Left lung (tissue), 10 donors: ENCODE data around the gene SLC24A5. TPM values are rescaled to one million over a fixed set of nuclear protein-coding genes. Genes with fewer than 3 reads are reported as not detected.

Source experiments
- ATAC-seq: fragments of 200-7000 bp; cut with Tn5 transposase; one replicate; pipeline ENCODE4 v1.9.1; 2020; ENCODE audit warnings: moderate library complexity
- DNase-seq, 4 donors: peaks; one replicate each; pipeline ENCODE4 v3.0.0-alpha.2; 2013 to 2020
- H3K27ac ChIP-seq, 2 donors: fragments of 200-600 bp; sonication (generic) in 1 of 2; one replicate each; pipeline versions ENCODE4 v1.5.0 to v1.8.0; 2020 to 2021
- H3K27me3 ChIP-seq, 2 donors: fragments of 200-600 bp; sonication (generic) in 1 of 2; one replicate each; pipeline versions ENCODE4 v1.5.0 to v1.8.0; 2020 to 2021
- H3K36me3 ChIP-seq, 2 donors: fragments of 200-600 bp; sonication (generic) in 1 of 2; one replicate each; pipeline versions ENCODE4 v1.5.0 to v1.8.0; 2020 to 2021
- H3K4me1 ChIP-seq, 2 donors: fragments of 200-600 bp; one replicate each; pipeline ENCODE4 v1.8.0; 2021
- H3K4me3 ChIP-seq, 2 donors: fragments of 200-600 bp; sonication (generic) in 1 of 2; one replicate each; pipeline versions ENCODE4 v1.5.0 to v1.8.0; 2020 to 2021; ENCODE audit warnings: mild to moderate bottlenecking in 1 of 2
- H3K9me3 ChIP-seq, 2 donors: fragments of 200-600 bp; sonication (generic) in 1 of 2; one replicate each; pipeline versions ENCODE4 v1.5.0 to v1.8.0; 2020 to 2021
- CTCF ChIP-seq, 2 donors: fragments of 200-600 bp; sonication (generic) in 1 of 2; IDR thresholded peaks; one replicate each; pipeline versions ENCODE4 v1.5.0 to v1.8.0; 2021; ENCODE audit warnings: antibody characterized with exemption in 2 of 2
- intact Hi-C, 2 donors: fragments of 100-400 bp; cut with DNase I; formaldehyde crosslinking; loops; one replicate each; pipeline versions ENCODE4 v1.11.2 to v1.14.2; 2022
- polyA plus RNA-seq, 6 donors: library from polyadenylated mRNA; unstranded; fragments of 120-200 nt; gene quantifications; one replicate each; pipeline ENCODE4 v1.2.1, GENCODE V29; 2013; ENCODE audit not compliant: insufficient read length in 6 of 6
- total RNA-seq, 2 donors: library from RNA; stranded (reverse); fragmentation: NEBNext Ultra II Directional; extraction: Animal tissue kit (Norgen Biotek cat#: 25700); gene quantifications; one replicate each; pipeline ENCODE4 v1.2.1, GENCODE V29; 2021
- donor health status: DM: no; HTN: yes; CAD: no.
- donor health status: DM: no; HTN: no; CAD: no.

The SLC24A5 gene
- total and polyA plus RNA-seq, 8 donors, result 0.14 to 6.5 (median 0.47) TPM; not detected in 1

- no peak for TF ChIP-seq CTCF (IDR thresholded peaks at IDR 0.05)
- DNase-seq, result no peak
- intact Hi-C loops, result no loop called here
- Histone ChIP-seq H3K36me3 (no peaks in the 10 kb centered on the region), H3K4me3 (no peak overlapping the region), H3K27ac (no peak overlapping the region), H3K4me1 (no peaks in the 10 kb centered on the region), H3K27me3 (no peaks in the 10 kb centered on the region), H3K9me3 (no peaks in the 10 kb centered on the region)
- ATAC-seq, result no peak
These were observed 1.1 kb downstream of the SLC24A5 start for GRCh38 chr15:48121849-48122248.

GRCh38 chr15:48126667-48127355, 6.0 kb downstream of the SLC24A5 start:
- no peak overlapping the region for H3K27ac ChIP-seq
- no peak for TF ChIP-seq CTCF (IDR thresholded peaks at IDR 0.05)
- intact Hi-C loops, result no loop called here
- H3K9me3 ChIP-seq, result no peaks in the 10 kb centered on the region
- no peaks in the 10 kb centered on the region for H3K4me1 ChIP-seq
- ATAC-seq (no peak), DNase-seq (no peak)
- H3K36me3 ChIP-seq, result no peaks in the 10 kb centered on the region
- no peak overlapping the region for H3K4me3 ChIP-seq
- H3K27me3 ChIP-seq, result no peaks in the 10 kb centered on the region

GRCh38 chr15:48131324-48131723, 10.5 kb downstream of the SLC24A5 start:
- no peaks in the 10 kb centered on the region for H3K9me3 ChIP-seq
- no peak overlapping the region for H3K4me3 ChIP-seq
- ATAC-seq, result no peak
- H3K4me1 ChIP-seq, result no peaks in the 10 kb centered on the region
- no peak overlapping the region for H3K27ac ChIP-seq
- DNase-seq, result no peak
- no peaks in the 10 kb centered on the region for H3K36me3 ChIP-seq
- intact Hi-C loops, result no loop called here
- no peaks in the 10 kb centered on the region for H3K27me3 ChIP-seq
- TF ChIP-seq CTCF (IDR thresholded peaks at IDR 0.05), result no peak

GRCh38 chr15:48132874-48133273, 12.1 kb downstream of the SLC24A5 start:
- Histone ChIP-seq H3K4me1 (no peaks in the 10 kb centered on the region), H3K4me3 (no peak overlapping the region), H3K9me3 (no peaks in the 10 kb centered on the region), H3K27ac (no peak overlapping the region), H3K36me3 (no peaks in the 10 kb centered on the region), H3K27me3 (no peaks in the 10 kb centered on the region)
- intact Hi-C loops, result no loop called here
- no peak for DNase-seq
- no peak for TF ChIP-seq CTCF (IDR thresholded peaks at IDR 0.05)
- no peak for ATAC-seq

- intact Hi-C loops, result no loop called here
- ATAC-seq, result no peak
- TF ChIP-seq CTCF (IDR thresholded peaks at IDR 0.05), result no peak
These were observed 23.1 kb downstream of the SLC24A5 start for GRCh38 chr15:48143856-48144255.

More at GRCh38 chr15:48143856-48144255, 23.1 kb downstream of the SLC24A5 start:
- no peaks in the 10 kb centered on the region for H3K27me3 ChIP-seq
- no peaks in the 10 kb centered on the region for H3K36me3 ChIP-seq
- no peak overlapping the region for H3K4me3 ChIP-seq
- H3K27ac ChIP-seq, result no peak overlapping the region
- H3K9me3 ChIP-seq, result no peaks in the 10 kb centered on the region
- no peak for DNase-seq
- H3K4me1 ChIP-seq, result no peaks in the 10 kb centered on the region
